Upper lobe of right lung (tissue), 1 donor: ENCODE measurements around the gene AMZ1. TPM values are rescaled to one million over a fixed set of nuclear protein-coding genes. Genes with fewer than 3 reads are reported as not detected.
A peak's percentile ranks its signal among the peaks of the same experiment; 100 is the strongest.

Experiments used
- ATAC-seq: fragments of 200-7000 bp; cut with Tn5 transposase; one replicate; pipeline ENCODE4 v1.9.1; 2020; ENCODE audit warnings: mild to moderate bottlenecking, moderate library complexity
- DNase-seq: peaks from one replicate; pipeline ENCODE4 v3.0.0-alpha.2; 2020
- H3K27ac ChIP-seq: fragments of 200-600 bp; one replicate; pipeline ENCODE4 v1.8.0; 2022
- H3K27me3 ChIP-seq: fragments of 200-600 bp; one replicate; pipeline ENCODE4 v1.8.0; 2022; ENCODE audit warnings: mild to moderate bottlenecking
- H3K36me3 ChIP-seq: fragments of 200-600 bp; one replicate; pipeline ENCODE4 v1.8.0; 2022
- H3K4me1 ChIP-seq: fragments of 200-600 bp; one replicate; pipeline ENCODE4 v1.8.0; 2022
- H3K4me3 ChIP-seq: fragments of 200-600 bp; one replicate; pipeline ENCODE4 v1.8.0; 2022; ENCODE audit warnings: mild to moderate bottlenecking
- H3K9me3 ChIP-seq: fragments of 200-600 bp; one replicate; pipeline ENCODE4 v1.8.0; 2022
- CTCF ChIP-seq: fragments of 200-600 bp; IDR thresholded peaks from one replicate; pipeline ENCODE4 v1.8.0; 2022; ENCODE audit warnings: antibody characterized with exemption
- intact Hi-C: fragments of 100-400 bp; cut with DNase I; formaldehyde crosslinking; loops from one replicate; pipeline ENCODE4 v1.11.0; 2022
- total RNA-seq: library from RNA; stranded (reverse); fragmentation: NEBNext Ultra II Directional; extraction: Animal tissue kit (Norgen Biotek cat#: 25700); gene quantifications from one replicate; pipeline ENCODE4 v1.2.1, GENCODE V29; 2021
- donor health status: DM: no; HTN: yes; CAD: no; lungs with severe emphysema.

The AMZ1 gene
- total RNA-seq, 1 donor from 2014 or later: 0.29 TPM

- Histone ChIP-seq H3K36me3 (no peaks in the 10 kb centered on the region), H3K27me3 (no peaks in the 10 kb centered on the region), H3K4me1 (peaks cover 33% of the 10 kb centered on the region), H3K27ac (no peak overlapping the region), H3K4me3 (no peak overlapping the region), H3K9me3 (no peaks in the 10 kb centered on the region)
- intact Hi-C loops: no loop called here
- TF ChIP-seq CTCF: no peak
- no peak for DNase-seq
- ATAC-seq: no peak
These were observed 27.6 kb downstream of the AMZ1 start for GRCh38 chr7:2715341-2716231.

DNA sequence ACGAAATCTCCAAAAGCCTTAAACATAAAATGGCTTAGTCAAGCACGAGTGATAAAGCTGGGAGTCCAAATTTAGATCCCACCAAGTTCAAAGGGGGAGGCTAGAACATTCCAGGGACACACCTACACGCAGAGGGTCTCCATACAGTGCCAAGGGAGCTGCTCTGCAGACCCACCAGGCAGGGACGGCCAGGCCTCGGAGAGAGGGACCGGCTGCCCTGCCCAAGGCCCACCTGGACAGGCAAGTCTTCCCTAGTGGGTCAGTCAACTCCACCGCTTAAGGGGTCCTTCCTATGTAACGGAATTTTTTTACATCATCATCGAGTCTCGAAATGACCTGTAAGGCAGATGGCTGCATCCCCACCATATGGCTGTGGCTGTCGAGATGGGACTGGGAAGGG, 28.5 kb downstream of the AMZ1 start:
- Histone ChIP-seq H3K36me3 (no peaks in the 10 kb centered on the region), H3K27me3 (no peaks in the 10 kb centered on the region), H3K27ac (no peak overlapping the region), H3K4me3 (no peak overlapping the region), H3K9me3 (no peaks in the 10 kb centered on the region), H3K4me1 (peaks cover 24% of the 10 kb centered on the region)
- intact Hi-C loops: no loop called here
- ATAC-seq (no peak), DNase-seq (no peak)
- TF ChIP-seq CTCF: no peak

GRCh38 chr7:2716906-2717292, 28.9 kb downstream of the AMZ1 start:
- H3K36me3 ChIP-seq: no peaks in the 10 kb centered on the region
- no peak overlapping the region for H3K27ac ChIP-seq
- no peak for TF ChIP-seq CTCF
- intact Hi-C loops: no loop called here
- H3K4me3 ChIP-seq: no peak overlapping the region
- no peak for DNase-seq
- no peaks in the 10 kb centered on the region for H3K27me3 ChIP-seq
- ATAC-seq: no peak
- H3K9me3 ChIP-seq: no peaks in the 10 kb centered on the region
- peaks cover 23% of the 10 kb centered on the region for H3K4me1 ChIP-seq

- peak; percentile 81 for DNase-seq
- intact Hi-C loops: no loop called here
These were observed 29.6 kb downstream of the AMZ1 start for GRCh38 chr7:2717293-2718261.

More at GRCh38 chr7:2717293-2718261, 29.6 kb downstream of the AMZ1 start:
- Histone ChIP-seq H3K4me1 (peaks cover 23% of the 10 kb centered on the region), H3K36me3 (peaks cover 2% of the 10 kb centered on the region), H3K27ac (no peak overlapping the region), H3K9me3 (no peaks in the 10 kb centered on the region), H3K4me3 (no peak overlapping the region), H3K27me3 (no peaks in the 10 kb centered on the region)
- peak; percentile 59 for ATAC-seq
- no peak for TF ChIP-seq CTCF
